Endothelial cell (in vitro differentiated cells): ENCODE data around the gene PDK1. TPM values are rescaled to one million over a fixed set of nuclear protein-coding genes. Genes with fewer than 3 reads are reported as not detected.

Experiments used
- DNase-seq: peaks from one replicate; pipeline ENCODE4 v3.0.0; 2021; ENCODE audit warnings: low spot score
- H3K27ac Mint-ChIP-seq: one replicate; pipeline ENCODE4 v1.8.0; 2021; ENCODE audit warnings: mixed read lengths, inconsistent platforms; ENCODE audit not compliant: unreplicated experiment
- H3K27me3 Mint-ChIP-seq: one replicate; pipeline ENCODE4 v1.8.0; 2021; ENCODE audit warnings: mild to moderate bottlenecking, moderate library complexity, mixed read lengths, inconsistent platforms; ENCODE audit not compliant: unreplicated experiment
- H3K36me3 Mint-ChIP-seq: one replicate; pipeline ENCODE4 v1.8.0; 2021; ENCODE audit warnings: mild to moderate bottlenecking, low read depth, mixed read lengths, inconsistent platforms; ENCODE audit not compliant: unreplicated experiment
- H3K4me1 Mint-ChIP-seq: one replicate; pipeline ENCODE4 v1.8.0; 2021; ENCODE audit warnings: mild to moderate bottlenecking, mixed read lengths, inconsistent platforms; ENCODE audit not compliant: unreplicated experiment
- H3K4me3 Mint-ChIP-seq: one replicate; pipeline ENCODE4 v1.8.0; 2021; ENCODE audit warnings: mild to moderate bottlenecking, mixed read lengths, inconsistent platforms; ENCODE audit not compliant: unreplicated experiment
- H3K9me3 Mint-ChIP-seq: one replicate; pipeline ENCODE4 v1.8.0; 2021; ENCODE audit warnings: mixed read lengths, inconsistent platforms; ENCODE audit not compliant: unreplicated experiment
- CTCF ChIP-seq: fragments of 200-600 bp; sonication (generic); IDR thresholded peaks from one replicate; pipeline ENCODE4 v1.5.0; 2021; ENCODE audit warnings: antibody characterized with exemption; ENCODE audit not compliant: unreplicated experiment
- total RNA-seq: library from RNA; stranded (reverse); fragmentation: NEBNext Ultra II Directional; extraction: Animal tissue kit (Norgen Biotek cat#: 25700); gene quantifications from one replicate; pipeline ENCODE4 v1.2.1, GENCODE V29; 2021; ENCODE audit not compliant: unreplicated experiment

PDK1 gene
- total RNA-seq, 1 donor from 2014 or later: 16.4 TPM

GRCh38 chr2:172556284-172557033 lies 569 bp downstream of the PDK1 start:
- H3K36me3 Mint-ChIP-seq: no peaks in the 10 kb centered on the region
- peak; percentile 68 for DNase-seq
- peaks cover 7% of the 10 kb centered on the region for H3K27me3 Mint-ChIP-seq
- no peaks in the 10 kb centered on the region for H3K9me3 Mint-ChIP-seq
- TF ChIP-seq CTCF: no peak
- H3K4me1 Mint-ChIP-seq: peaks cover 25% of the 10 kb centered on the region
- H3K27ac Mint-ChIP-seq: no peak overlapping the region
- peak overlapping the region; percentile 93 for H3K4me3 Mint-ChIP-seq

- Mint-ChIP-seq H3K4me3 (no peak overlapping the region), H3K36me3 (no peaks in the 10 kb centered on the region), H3K9me3 (no peaks in the 10 kb centered on the region), H3K27me3 (peaks cover 7% of the 10 kb centered on the region), H3K4me1 (peaks cover 24% of the 10 kb centered on the region), H3K27ac (no peak overlapping the region)
- no peak for TF ChIP-seq CTCF
- no peak for DNase-seq
Observed at GRCh38 chr2:172558372-172558771, 2.5 kb downstream of the PDK1 start.

- H3K36me3 Mint-ChIP-seq: peaks cover 4% of the 10 kb centered on the region
- no peaks in the 10 kb centered on the region for H3K9me3 Mint-ChIP-seq
- H3K27ac Mint-ChIP-seq: no peak overlapping the region
- no peak for TF ChIP-seq CTCF
- peaks cover 6% of the 10 kb centered on the region for H3K4me1 Mint-ChIP-seq
- H3K4me3 Mint-ChIP-seq: no peak overlapping the region
- no peak for DNase-seq
- peaks cover 5% of the 10 kb centered on the region for H3K27me3 Mint-ChIP-seq
Observed at GRCh38 chr2:172560721-172561120, 4.8 kb downstream of the PDK1 start.

GRCh38 chr2:172561270-172561669 lies 5.4 kb downstream of the PDK1 start:
- no peaks in the 10 kb centered on the region for H3K9me3 Mint-ChIP-seq
- no peak overlapping the region for H3K27ac Mint-ChIP-seq

More at GRCh38 chr2:172561270-172561669, 5.4 kb downstream of the PDK1 start:
- Mint-ChIP-seq H3K4me3 (no peak overlapping the region), H3K27me3 (peaks cover 5% of the 10 kb centered on the region), H3K4me1 (peaks cover 6% of the 10 kb centered on the region), H3K36me3 (peaks cover 8% of the 10 kb centered on the region)
- DNase-seq: no peak
- TF ChIP-seq CTCF: no peak
